Transverse colon (tissue), 4 donors: ENCODE results near the gene CPD.

Experiments
- POLR2A ChIP-seq: fragments of 450-650 bp; IDR thresholded peaks from one replicate; pipeline ENCODE4 v1.6.1; 2016; ENCODE audit warnings: antibody characterized with exemption, mild to moderate bottlenecking, moderate library complexity
- POLR2AphosphoS5 ChIP-seq, 3 donors: sonication (generic); formaldehyde crosslinking; IDR thresholded peaks; one replicate each; pipeline ENCODE4 v1.6.1; 2016; ENCODE audit warnings: antibody characterized with exemption in 3 of 3
- TF ChIP-seq, protein P1 (sequence below), 5 experiments: fragments of 200-600 bp in 3 of 5; fragments of 450-650 bp in 2 of 5; sonication (generic) in 3 of 5; IDR thresholded peaks; 1 replicate in 2 of 5; 2 replicates in 3 of 5; pipeline ENCODE4 v1.5.1; 2016 to 2017; ENCODE audit warnings: antibody characterized with exemption in 5 of 5, inconsistent platforms in 3 of 5, mild to moderate bottlenecking in 2 of 5, moderate library complexity in 1 of 5

GRCh38 chr17:30458371-30458770, 79.6 kb downstream of the CPD start:
- TF ChIP-seq POLR2A = no peak
- TF ChIP-seq, protein P1, sequence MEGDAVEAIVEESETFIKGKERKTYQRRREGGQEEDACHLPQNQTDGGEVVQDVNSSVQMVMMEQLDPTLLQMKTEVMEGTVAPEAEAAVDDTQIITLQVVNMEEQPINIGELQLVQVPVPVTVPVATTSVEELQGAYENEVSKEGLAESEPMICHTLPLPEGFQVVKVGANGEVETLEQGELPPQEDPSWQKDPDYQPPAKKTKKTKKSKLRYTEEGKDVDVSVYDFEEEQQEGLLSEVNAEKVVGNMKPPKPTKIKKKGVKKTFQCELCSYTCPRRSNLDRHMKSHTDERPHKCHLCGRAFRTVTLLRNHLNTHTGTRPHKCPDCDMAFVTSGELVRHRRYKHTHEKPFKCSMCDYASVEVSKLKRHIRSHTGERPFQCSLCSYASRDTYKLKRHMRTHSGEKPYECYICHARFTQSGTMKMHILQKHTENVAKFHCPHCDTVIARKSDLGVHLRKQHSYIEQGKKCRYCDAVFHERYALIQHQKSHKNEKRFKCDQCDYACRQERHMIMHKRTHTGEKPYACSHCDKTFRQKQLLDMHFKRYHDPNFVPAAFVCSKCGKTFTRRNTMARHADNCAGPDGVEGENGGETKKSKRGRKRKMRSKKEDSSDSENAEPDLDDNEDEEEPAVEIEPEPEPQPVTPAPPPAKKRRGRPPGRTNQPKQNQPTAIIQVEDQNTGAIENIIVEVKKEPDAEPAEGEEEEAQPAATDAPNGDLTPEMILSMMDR (IDR thresholded peaks at IDR 0.05) = no peak
- TF ChIP-seq POLR2AphosphoS5 (IDR thresholded peaks at IDR 0.05) = no peak
